GM19455 (cell line): ENCODE results near the gene PFKP.
"Not testable (repeated sequence)": the region's sequence is repeated elsewhere in the genome, so short reads cannot be mapped to it uniquely, and the experiment has no call there.

Experiments used
- ATAC-seq: cut with Tn5 transposase; IDR thresholded peaks from one replicate; pipeline ENCODE4 v1.9.1; 2021; ENCODE audit not compliant: unreplicated experiment

Gene PFKP

GRCh38 chr10:3095373-3096139 lies 28.2 kb downstream of the PFKP start:
- ATAC-seq: no peak

GRCh38 chr10:3096149-3096548 lies 28.8 kb downstream of the PFKP start:
- ATAC-seq: no peak

GRCh38 chr10:3097160-3097559 lies 29.8 kb downstream of the PFKP start:
- no peak for ATAC-seq

GRCh38 chr10:3098689-3099088 lies 31.3 kb downstream of the PFKP start:
- ATAC-seq: no peak

- ATAC-seq: no peak
These were observed 32.1 kb downstream of the PFKP start for GRCh38 chr10:3099291-3100092.

GRCh38 chr10:3100093-3100792 lies 32.9 kb downstream of the PFKP start:
- no peak for ATAC-seq

GRCh38 chr10:3100856-3101640 lies 33.7 kb downstream of the PFKP start:
- no peak for ATAC-seq

- ATAC-seq: no peak
These were observed 35.5 kb downstream of the PFKP start for GRCh38 chr10:3102720-3103427.

GRCh38 chr10:3103646-3104045 lies 36.3 kb downstream of the PFKP start:
- ATAC-seq: no peak

- no peak for ATAC-seq
These were observed 37.0 kb downstream of the PFKP start for GRCh38 chr10:3104251-3104918.

- no peak for ATAC-seq
These were observed 37.8 kb downstream of the PFKP start for GRCh38 chr10:3105166-3105565.

- ATAC-seq: no peak
These were observed 38.6 kb downstream of the PFKP start for GRCh38 chr10:3105905-3106304.

- not testable (repeated sequence) for ATAC-seq
These were observed 39.0 kb downstream of the PFKP start for GRCh38 chr10:3106328-3106727.

GRCh38 chr10:3106928-3107425 lies 39.6 kb downstream of the PFKP start:
- no peak for ATAC-seq

- no peak for ATAC-seq
These were observed 40.1 kb downstream of the PFKP start for GRCh38 chr10:3107426-3107961.

- no peak for ATAC-seq
These were observed 40.7 kb downstream of the PFKP start for GRCh38 chr10:3108033-3108432.

- ATAC-seq: no peak
These were observed 41.3 kb downstream of the PFKP start for GRCh38 chr10:3108575-3109105.

GRCh38 chr10:3109196-3109595 lies 41.8 kb downstream of the PFKP start:
- no peak for ATAC-seq

- ATAC-seq: no peak
These were observed 42.3 kb downstream of the PFKP start for GRCh38 chr10:3109633-3110032.
